ENCODE results near the gene P2RY12. TPM values are rescaled to one million over a fixed set of nuclear protein-coding genes. Genes with fewer than 3 reads are reported as not detected.

The P2RY12 gene
- total and polyA plus RNA-seq, 2 experiments from 2014 or later = 0.22 TPM; not detected in 1

DNA sequence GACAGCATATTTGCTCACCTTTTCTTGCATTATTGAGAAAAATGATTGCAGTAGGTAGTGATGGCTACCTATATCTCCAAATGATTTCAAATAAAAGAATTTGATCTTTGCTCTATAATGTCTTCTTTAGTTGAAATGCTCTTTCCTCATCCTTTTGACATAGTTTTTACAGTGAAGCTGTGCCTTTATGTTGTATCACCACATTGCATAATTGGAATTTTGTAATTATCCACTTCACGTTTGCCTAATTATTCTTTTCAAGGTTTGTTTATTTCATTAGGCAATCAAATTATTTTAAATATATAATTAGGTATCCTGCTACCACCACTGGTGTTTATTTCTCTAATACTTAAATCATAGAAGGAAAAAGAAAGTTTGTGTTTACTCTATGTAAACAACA lies 33.9 kb downstream of the P2RY12 start:
- no peak for DNase-seq (ENCODE audit: low read depth in 1 of 2, low spot score in 1 of 2)
- H3K36me3 ChIP-seq = no peaks in the 10 kb centered on the region
- no peak overlapping the region for H3K27ac ChIP-seq
- TF ChIP-seq, protein P1, sequence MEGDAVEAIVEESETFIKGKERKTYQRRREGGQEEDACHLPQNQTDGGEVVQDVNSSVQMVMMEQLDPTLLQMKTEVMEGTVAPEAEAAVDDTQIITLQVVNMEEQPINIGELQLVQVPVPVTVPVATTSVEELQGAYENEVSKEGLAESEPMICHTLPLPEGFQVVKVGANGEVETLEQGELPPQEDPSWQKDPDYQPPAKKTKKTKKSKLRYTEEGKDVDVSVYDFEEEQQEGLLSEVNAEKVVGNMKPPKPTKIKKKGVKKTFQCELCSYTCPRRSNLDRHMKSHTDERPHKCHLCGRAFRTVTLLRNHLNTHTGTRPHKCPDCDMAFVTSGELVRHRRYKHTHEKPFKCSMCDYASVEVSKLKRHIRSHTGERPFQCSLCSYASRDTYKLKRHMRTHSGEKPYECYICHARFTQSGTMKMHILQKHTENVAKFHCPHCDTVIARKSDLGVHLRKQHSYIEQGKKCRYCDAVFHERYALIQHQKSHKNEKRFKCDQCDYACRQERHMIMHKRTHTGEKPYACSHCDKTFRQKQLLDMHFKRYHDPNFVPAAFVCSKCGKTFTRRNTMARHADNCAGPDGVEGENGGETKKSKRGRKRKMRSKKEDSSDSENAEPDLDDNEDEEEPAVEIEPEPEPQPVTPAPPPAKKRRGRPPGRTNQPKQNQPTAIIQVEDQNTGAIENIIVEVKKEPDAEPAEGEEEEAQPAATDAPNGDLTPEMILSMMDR (IDR thresholded peaks at IDR 0.05; ENCODE audit: low read depth, low read length) = no peak
- H3K27me3 ChIP-seq = no peaks in the 10 kb centered on the region
- no peak overlapping the region for H3K4me3 ChIP-seq
- no peaks in the 10 kb centered on the region for H3K4me1 ChIP-seq (ENCODE audit: low read depth)
- no peaks in the 10 kb centered on the region for H3K9me3 ChIP-seq (ENCODE audit: low read depth)

DNA sequence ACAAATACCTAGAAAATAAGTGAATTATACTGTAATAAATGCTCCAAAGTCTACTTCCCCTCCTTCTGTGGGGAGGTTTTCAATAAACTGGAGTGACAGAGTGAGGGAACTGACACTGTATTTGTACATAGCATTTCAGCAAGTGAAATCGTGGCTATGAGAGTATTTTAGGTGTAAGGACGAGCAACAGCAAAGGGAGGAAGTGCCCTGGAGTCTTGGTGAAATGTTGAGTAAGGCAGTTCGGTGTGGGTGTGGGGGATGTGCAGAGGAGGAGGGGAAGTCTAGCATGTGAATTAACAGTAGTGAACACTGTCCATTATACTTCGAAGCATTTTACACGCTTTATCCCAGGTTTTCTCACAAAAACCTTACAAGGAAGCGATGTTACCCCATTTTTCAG lies 37.1 kb downstream of the P2RY12 start:
- Histone ChIP-seq H3K36me3 (no peaks in the 10 kb centered on the region), H3K4me3 (no peak overlapping the region)
- TF ChIP-seq, protein P1 (IDR thresholded peaks at IDR 0.05; ENCODE audit: low read depth, low read length) = no peak

DNA sequence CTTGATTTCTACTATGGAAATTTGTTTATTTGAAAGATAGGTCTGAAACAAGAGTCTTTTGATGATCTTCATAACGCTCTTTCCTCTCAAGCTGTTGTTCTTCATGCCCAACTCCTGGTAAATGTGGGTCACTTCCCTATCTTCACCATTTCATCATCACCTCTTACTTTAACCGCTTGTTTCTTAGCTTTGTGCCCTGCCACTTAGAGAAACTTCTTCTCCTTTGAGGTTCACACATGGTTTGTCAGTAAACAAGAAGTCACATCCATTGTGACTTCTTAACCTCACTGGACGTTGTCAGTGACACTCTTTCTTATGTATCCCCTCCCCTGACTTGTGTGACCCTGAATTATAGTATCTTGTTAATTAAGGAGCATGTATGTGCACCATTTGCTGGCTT lies 38.3 kb downstream of the P2RY12 start:
- Histone ChIP-seq H3K27me3 (no peaks in the 10 kb centered on the region), H3K4me3 (no peak overlapping the region), H3K27ac (no peak overlapping the region), H3K36me3 (no peaks in the 10 kb centered on the region), H3K9me3 (ENCODE audit: low read depth) (no peaks in the 10 kb centered on the region), H3K4me1 (ENCODE audit: low read depth) (no peaks in the 10 kb centered on the region)
- TF ChIP-seq, protein P1 (IDR thresholded peaks at IDR 0.05; ENCODE audit: low read depth, low read length) = no peak
- no peak for DNase-seq (ENCODE audit: low read depth in 1 of 2, low spot score in 1 of 2)

More for the DNA sequence above, 37.1 kb downstream of the P2RY12 start:
- no peak for DNase-seq (ENCODE audit: low read depth in 1 of 2, low spot score in 1 of 2)
- no peaks in the 10 kb centered on the region for H3K9me3 ChIP-seq (ENCODE audit: low read depth)
- no peaks in the 10 kb centered on the region for H3K27me3 ChIP-seq
- no peaks in the 10 kb centered on the region for H3K4me1 ChIP-seq (ENCODE audit: low read depth)
- H3K27ac ChIP-seq = no peak overlapping the region

DNA sequence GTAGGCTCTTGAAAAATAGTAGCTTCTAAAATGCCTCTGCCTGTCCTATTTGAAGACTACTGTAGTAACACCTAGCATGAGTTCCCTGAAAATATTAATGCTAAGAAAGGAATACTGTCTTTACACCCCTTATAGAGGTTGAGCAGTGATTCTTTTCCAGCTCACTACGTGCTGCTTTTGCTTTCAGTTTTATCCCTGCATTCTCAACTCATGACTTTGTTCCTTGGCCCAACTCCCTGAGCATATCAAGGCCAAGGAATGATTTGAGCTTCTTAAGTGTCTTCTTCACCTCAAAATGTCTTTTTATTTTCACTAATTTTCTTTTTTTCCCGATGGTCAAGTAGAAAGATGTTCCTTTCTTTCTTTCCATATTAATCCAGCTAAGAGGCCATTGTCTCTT lies 38.7 kb downstream of the P2RY12 start:
- Histone ChIP-seq H3K4me1 (ENCODE audit: low read depth) (no peaks in the 10 kb centered on the region), H3K4me3 (no peak overlapping the region), H3K27me3 (no peaks in the 10 kb centered on the region), H3K9me3 (ENCODE audit: low read depth) (no peaks in the 10 kb centered on the region), H3K27ac (no peak overlapping the region), H3K36me3 (no peaks in the 10 kb centered on the region)
- TF ChIP-seq, protein P1 (IDR thresholded peaks at IDR 0.05; ENCODE audit: low read depth, low read length) = no peak
- peak in 1 of 2 donors; percentile 77 for DNase-seq (ENCODE audit: low read depth in 1 of 2, low spot score in 1 of 2)

DNA sequence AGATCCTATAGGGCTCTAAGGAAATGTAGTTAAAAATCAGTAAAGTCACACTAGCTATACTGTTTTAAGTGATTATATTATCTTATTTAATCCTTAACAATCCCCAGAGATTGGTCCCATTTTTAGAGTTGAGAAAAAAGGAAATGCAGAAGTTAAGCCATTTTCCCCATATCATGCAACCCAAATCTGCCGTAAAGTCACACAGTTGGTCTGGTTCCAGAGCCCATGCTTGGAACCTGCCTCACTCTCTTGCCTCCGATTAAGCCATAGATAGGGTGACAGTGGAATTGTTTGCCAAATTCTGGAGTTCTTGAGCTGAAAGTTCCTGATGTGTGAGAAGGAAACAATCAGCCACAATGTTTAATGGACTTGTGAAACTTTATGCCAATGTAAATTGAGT lies 52.9 kb downstream of the P2RY12 start:
- H3K27ac ChIP-seq = no peak overlapping the region
- H3K36me3 ChIP-seq = no peaks in the 10 kb centered on the region
- no peaks in the 10 kb centered on the region for H3K9me3 ChIP-seq (ENCODE audit: low read depth)
- H3K4me1 ChIP-seq (ENCODE audit: low read depth) = no peaks in the 10 kb centered on the region
- no peaks in the 10 kb centered on the region for H3K27me3 ChIP-seq
- H3K4me3 ChIP-seq = no peak overlapping the region
- TF ChIP-seq, protein P1 (IDR thresholded peaks at IDR 0.05; ENCODE audit: low read depth, low read length) = no peak
- no peak for DNase-seq (ENCODE audit: low read depth in 1 of 2, low spot score in 1 of 2)

DNA sequence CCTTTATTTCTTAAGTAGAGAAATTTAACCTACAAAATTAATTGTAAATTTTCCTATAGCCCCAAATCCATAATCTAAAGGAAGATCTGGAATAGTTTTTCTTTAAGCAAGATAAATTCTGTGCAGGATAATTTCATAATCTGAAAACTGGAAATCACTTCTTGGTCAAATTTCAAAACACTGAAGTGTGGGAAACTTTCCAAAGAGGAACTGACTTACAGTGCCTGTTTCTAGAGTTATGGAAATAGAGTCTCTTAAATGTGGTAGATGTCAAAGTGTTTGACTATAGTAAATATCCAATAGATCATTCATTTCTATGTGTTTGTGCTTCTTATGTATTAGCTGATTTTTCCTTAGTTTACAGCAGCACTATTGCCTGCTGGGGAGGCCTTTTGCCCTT lies 53.7 kb downstream of the P2RY12 start:
- Histone ChIP-seq H3K9me3 (ENCODE audit: low read depth) (no peaks in the 10 kb centered on the region), H3K27me3 (no peaks in the 10 kb centered on the region), H3K36me3 (no peaks in the 10 kb centered on the region), H3K4me3 (no peak overlapping the region), H3K4me1 (ENCODE audit: low read depth) (no peaks in the 10 kb centered on the region), H3K27ac (no peak overlapping the region)
- TF ChIP-seq, protein P1 (IDR thresholded peaks at IDR 0.05; ENCODE audit: low read depth, low read length) = no peak
- DNase-seq (ENCODE audit: low read depth in 1 of 2, low spot score in 1 of 2) = peak in 1 of 2 donors; percentile 44
